Neuronal stem cell (in vitro differentiated cells): ENCODE data around the gene INVS.
A peak's percentile ranks its signal among the peaks of the same experiment; 100 is the strongest.

ENCODE experiments used
- DNase-seq: peaks from one replicate; pipeline ENCODE4 v3.0.0-alpha.2; 2013; ENCODE audit warnings: low spot score
- H2AFZ ChIP-seq: one replicate; pipeline ENCODE4 v1.6.1; 2013; ENCODE audit warnings: mild to moderate bottlenecking, low read length, inconsistent platforms
- H2AK5ac ChIP-seq: 2 replicates; pipeline ENCODE4 v1.6.1; 2013; ENCODE audit warnings: low read depth, mild to moderate bottlenecking, inconsistent platforms, low read length, moderate library complexity, mixed read lengths
- H2BK120ac ChIP-seq: 2 replicates; pipeline ENCODE4 v1.6.1; 2013; ENCODE audit warnings: low read depth, mild to moderate bottlenecking, inconsistent platforms, low read length, moderate library complexity, mixed read lengths
- H2BK12ac ChIP-seq: one replicate; pipeline ENCODE4 v1.6.1; 2013; ENCODE audit warnings: low read length, inconsistent platforms
- H2BK15ac ChIP-seq: 2 replicates; pipeline ENCODE4 v1.6.1; 2013; ENCODE audit warnings: mild to moderate bottlenecking, low read length, inconsistent platforms, mixed read lengths
- H2BK5ac ChIP-seq: one replicate; pipeline ENCODE4 v1.6.1; 2013; ENCODE audit warnings: inconsistent platforms, mild to moderate bottlenecking, low read length, moderate library complexity
- H3K14ac ChIP-seq: one replicate; pipeline ENCODE4 v1.6.1; 2013; ENCODE audit warnings: low read length, inconsistent platforms
- H3K18ac ChIP-seq: 2 replicates; pipeline ENCODE4 v1.6.1; 2013; ENCODE audit warnings: low read length, inconsistent platforms
- H3K23ac ChIP-seq: 2 replicates; pipeline ENCODE4 v1.6.1; 2013; ENCODE audit warnings: low read depth, mild to moderate bottlenecking, mixed read lengths, low read length, inconsistent platforms; ENCODE audit not compliant: poor library complexity
- H3K27ac ChIP-seq: replicated peaks from 3 replicates; pipeline ENCODE4 v1.5.1; 2013; ENCODE audit warnings: low read length, inconsistent platforms
- H3K27me3 ChIP-seq, 3 experiments: 2 replicates each; pipeline ENCODE4 v1.6.1; 2013; ENCODE audit warnings: low read length in 3 of 3, mild to moderate bottlenecking in 2 of 3, inconsistent platforms in 1 of 3, low read depth in 1 of 3, mixed read lengths in 1 of 3, moderate library complexity in 1 of 3; ENCODE audit not compliant: control insufficient read depth in 3 of 3, insufficient read depth in 3 of 3
- H3K36me3 ChIP-seq, 2 donors: replicated peaks in 1 of 2; 2 replicates each; pipeline ENCODE4 v1.6.1; 2013; ENCODE audit warnings: low read length in 2 of 2; ENCODE audit not compliant: control insufficient read depth in 2 of 2, insufficient read depth in 2 of 2
- H3K4ac ChIP-seq: 2 replicates; pipeline ENCODE4 v1.6.1; 2013; ENCODE audit warnings: inconsistent platforms, mild to moderate bottlenecking, low read length, moderate library complexity
- H3K4me1 ChIP-seq, 2 donors: 1 replicate in 1 of 2; 2 replicates in 1 of 2; pipeline ENCODE4 v1.6.1; 2013; ENCODE audit warnings: low read length in 2 of 2, low read depth in 1 of 2; ENCODE audit not compliant: control insufficient read depth in 2 of 2, insufficient read depth in 1 of 2
- H3K4me2 ChIP-seq: one replicate; pipeline ENCODE4 v1.6.1; 2013; ENCODE audit warnings: mild to moderate bottlenecking, low read length, inconsistent platforms; ENCODE audit not compliant: insufficient read depth, poor library complexity, severe bottlenecking
- H3K4me3 ChIP-seq, 2 donors: 2 replicates each; pipeline ENCODE4 v1.5.1; 2013; ENCODE audit warnings: low read length in 2 of 2, mild to moderate bottlenecking in 2 of 2, inconsistent platforms in 1 of 2, moderate library complexity in 1 of 2
- H3K79me1 ChIP-seq: one replicate; pipeline ENCODE4 v1.6.1; 2013; ENCODE audit warnings: low read depth, mild to moderate bottlenecking, inconsistent platforms, low read length, moderate library complexity
- H3K9ac ChIP-seq: one replicate; pipeline ENCODE4 v1.6.1; 2013; ENCODE audit warnings: mild to moderate bottlenecking, low read depth, low read length, inconsistent platforms; ENCODE audit not compliant: poor library complexity
- H3K9me3 ChIP-seq, 2 donors: replicated peaks in 1 of 2; 2 replicates each; pipeline versions ENCODE3 to v1.6.1; 2013; ENCODE audit warnings: low read length in 2 of 2, mild to moderate bottlenecking in 2 of 2, inconsistent platforms in 1 of 2, low read depth in 1 of 2, mixed read lengths in 1 of 2, moderate library complexity in 1 of 2; ENCODE audit not compliant: control insufficient read depth in 2 of 2, insufficient read depth in 1 of 2
- H4K8ac ChIP-seq: one replicate; pipeline ENCODE4 v1.6.1; 2013; ENCODE audit warnings: low read depth, mild to moderate bottlenecking, inconsistent platforms, low read length, moderate library complexity
- H4K91ac ChIP-seq: one replicate; pipeline ENCODE4 v1.6.1; 2013; ENCODE audit warnings: low read length, low read depth, mild to moderate bottlenecking, inconsistent platforms; ENCODE audit not compliant: poor library complexity
- WGBS, 2 donors: extraction: QIAGEN DNeasy Blood & Tissue Kit; methylation state at CpG; one replicate each; pipeline ENCODE4 v1.1.7; 2013; ENCODE audit warnings: missing lambda C conversion rate in 2 of 2, mixed read lengths in 1 of 2; ENCODE audit not compliant: insufficient read length in 2 of 2, insufficient replicate concordance in 1 of 2; ENCODE audit errors: extremely low coverage in 2 of 2; 5-methylcytosine and 5-hydroxymethylcytosine counted together

Gene INVS

DNA sequence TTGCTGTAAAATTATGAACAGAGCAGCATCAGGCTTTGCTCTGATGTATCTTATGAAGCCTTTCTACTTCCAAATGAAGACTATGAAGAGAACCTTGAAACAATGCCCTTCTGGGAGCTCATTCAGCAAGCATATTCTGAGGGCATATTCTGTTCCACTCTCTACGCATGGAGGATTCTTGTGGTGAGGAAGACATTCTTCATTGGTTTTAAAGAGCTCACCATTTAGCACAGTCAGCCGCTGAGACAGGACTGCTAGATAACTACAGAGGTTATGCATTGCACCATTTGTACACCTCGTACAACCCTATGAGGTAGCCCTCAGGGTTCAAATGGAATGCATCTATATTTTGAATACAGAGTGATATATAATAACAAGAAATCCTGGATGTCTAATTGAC lies 61.0 kb downstream of the INVS start:
- H3K36me3 ChIP-seq, result peaks cover 0 to 19% of the 10 kb centered on the region in 2 donors
- H3K27me3 ChIP-seq, result no peaks in the 10 kb centered on the region
- H3K79me1 ChIP-seq, result no peaks in the 10 kb centered on the region
- no CpG with 5 or more reads among the region's 3 CpGs for WGBS, 2 donors
- no peak overlapping the region for H2BK5ac ChIP-seq
- no peak overlapping the region for H3K9ac ChIP-seq
- H3K27ac ChIP-seq, result no peak overlapping the region
- H3K23ac ChIP-seq, result no peak overlapping the region
- DNase-seq, result no peak
- no peak overlapping the region for H2BK120ac ChIP-seq
- no peak overlapping the region for H3K4me2 ChIP-seq
- H2BK12ac ChIP-seq, result no peak overlapping the region
- H4K91ac ChIP-seq, result no peak overlapping the region
- H4K8ac ChIP-seq, result no peak overlapping the region
- H3K4ac ChIP-seq, result no peak overlapping the region
- H3K18ac ChIP-seq, result no peak overlapping the region
- no peak overlapping the region for H3K4me3 ChIP-seq
- no peak overlapping the region for H2AK5ac ChIP-seq
- H3K9me3 ChIP-seq, result no peaks in the 10 kb centered on the region
- no peak overlapping the region for H3K14ac ChIP-seq
- H2AFZ ChIP-seq, result no peak overlapping the region
- H3K4me1 ChIP-seq, result no peaks in the 10 kb centered on the region
- no peak overlapping the region for H2BK15ac ChIP-seq

DNA sequence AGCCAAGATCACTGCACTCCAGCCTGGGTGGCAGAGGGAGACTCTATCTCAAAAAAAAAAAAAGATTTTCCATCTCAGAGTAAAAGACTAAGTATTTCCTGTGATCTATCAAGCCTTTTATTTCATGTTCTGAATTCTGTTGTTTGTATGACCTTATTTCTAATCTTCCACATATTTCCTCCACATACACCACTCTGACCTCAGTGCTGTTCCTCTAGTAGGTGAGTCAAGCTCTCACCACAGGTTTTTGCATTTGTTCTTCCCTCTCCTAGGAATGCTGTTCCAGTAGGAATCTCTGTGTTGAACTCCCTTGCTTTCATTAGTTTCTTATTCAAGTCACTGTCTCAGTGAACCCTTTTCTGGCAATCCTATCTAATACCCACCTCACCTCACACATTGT lies 68.1 kb downstream of the INVS start:
- Histone ChIP-seq H2BK120ac (no peak overlapping the region), H3K18ac (no peak overlapping the region), H3K23ac (no peak overlapping the region), H2BK5ac (no peak overlapping the region), H2AFZ (no peak overlapping the region), H3K14ac (no peak overlapping the region), H3K9me3 (no peaks in the 10 kb centered on the region), H3K36me3 (no peaks in the 10 kb centered on the region), H2BK12ac (no peak overlapping the region), H3K4ac (no peak overlapping the region), H3K79me1 (no peaks in the 10 kb centered on the region), H4K8ac (no peak overlapping the region), H2AK5ac (no peak overlapping the region), H4K91ac (no peak overlapping the region), H3K27ac (no peak overlapping the region), H3K27me3 (no peaks in the 10 kb centered on the region), H3K4me2 (no peak overlapping the region), H3K4me1 (peaks cover 0 to 4% of the 10 kb centered on the region in 2 donors), H3K9ac (no peak overlapping the region), H2BK15ac (no peak overlapping the region), H3K4me3 (no peak overlapping the region)
- DNase-seq, result no peak

GRCh38 chr9:100167915-100168654 lies 69.0 kb downstream of the INVS start:
- no peak overlapping the region for H2AFZ ChIP-seq
- no peak overlapping the region for H3K4ac ChIP-seq
- H3K4me2 ChIP-seq, result peak overlapping the region; percentile 20
- no peak overlapping the region for H2BK5ac ChIP-seq
- H3K79me1 ChIP-seq, result no peaks in the 10 kb centered on the region
- no peak overlapping the region for H3K4me3 ChIP-seq
- H3K18ac ChIP-seq, result no peak overlapping the region
- H2BK12ac ChIP-seq, result no peak overlapping the region
- H2BK15ac ChIP-seq, result no peak overlapping the region
- no peaks in the 10 kb centered on the region for H3K27me3 ChIP-seq
- H3K23ac ChIP-seq, result no peak overlapping the region
- H2BK120ac ChIP-seq, result no peak overlapping the region
- no peak overlapping the region for H3K9ac ChIP-seq
- H4K91ac ChIP-seq, result no peak overlapping the region
- H3K27ac ChIP-seq, result peak overlapping the region; percentile 14
- peaks cover 0 to 2% of the 10 kb centered on the region in 2 donors for H3K36me3 ChIP-seq
- H3K14ac ChIP-seq, result no peak overlapping the region
- DNase-seq, result peak; percentile 61
- peaks cover 0 to 1% of the 10 kb centered on the region in 2 donors for H3K9me3 ChIP-seq
- no CpG with 5 or more reads among the region's 5 CpGs for WGBS, 2 donors
- peaks cover 0 to 4% of the 10 kb centered on the region in 2 donors for H3K4me1 ChIP-seq
- H4K8ac ChIP-seq, result no peak overlapping the region
- no peak overlapping the region for H2AK5ac ChIP-seq

- Histone ChIP-seq H3K79me1 (no peaks in the 10 kb centered on the region), H3K18ac (no peak overlapping the region), H2BK15ac (no peak overlapping the region), H2AFZ (no peak overlapping the region), H3K4me2 (no peak overlapping the region), H2BK5ac (no peak overlapping the region), H3K27ac (no peak overlapping the region), H3K23ac (no peak overlapping the region), H2AK5ac (no peak overlapping the region), H3K27me3 (no peaks in the 10 kb centered on the region), H3K4me3 (no peak overlapping the region), H3K9ac (no peak overlapping the region), H4K8ac (no peak overlapping the region), H4K91ac (no peak overlapping the region), H3K36me3 (peaks cover 0 to 10% of the 10 kb centered on the region in 2 donors), H3K9me3 (peaks cover 0 to 12% of the 10 kb centered on the region in 2 donors), H2BK120ac (no peak overlapping the region), H3K4ac (no peak overlapping the region), H3K14ac (no peak overlapping the region), H3K4me1 (peaks cover 0 to 4% of the 10 kb centered on the region in 2 donors), H2BK12ac (no peak overlapping the region)
- DNase-seq, result no peak
These were observed 71.0 kb downstream of the INVS start for GRCh38 chr9:100170085-100170484.
